Smooth muscle cell (in vitro differentiated cells): ENCODE data around the gene BTBD17. TPM values are rescaled to one million over a fixed set of nuclear protein-coding genes. Genes with fewer than 3 reads are reported as not detected.

Experiments used
- DNase-seq: peaks from one replicate; lab custom pipeline; 2025; ENCODE audit not compliant: unreplicated experiment; lab: John Stamatoyannopoulos, UW
- H2AFZ ChIP-seq: fragments of 200-600 bp; sonication (generic); 2 replicates; pipeline ENCODE4 v1.6.0; 2016; ENCODE audit warnings: antibody characterized with exemption, low read depth, mild to moderate bottlenecking
- H3F3A ChIP-seq: fragments of 200-600 bp; sonication (generic); 2 replicates; pipeline ENCODE4 v1.6.0; 2017; ENCODE audit warnings: antibody characterized with exemption, low read depth
- H3K27ac ChIP-seq: fragments of 200-600 bp; sonication (generic); 2 replicates; pipeline ENCODE4 v1.5.1; 2016; ENCODE audit warnings: low read depth, mild to moderate bottlenecking
- H3K27me3 ChIP-seq: fragments of 200-600 bp; sonication (generic); 2 replicates; pipeline ENCODE4 v1.6.1; 2016; ENCODE audit warnings: low read depth, mild to moderate bottlenecking
- H3K36me3 ChIP-seq: fragments of 200-600 bp; sonication (generic); 2 replicates; pipeline ENCODE4 v1.5.1; 2016; ENCODE audit warnings: low read depth
- H3K4me1 ChIP-seq: fragments of 200-600 bp; sonication (generic); 2 replicates; pipeline ENCODE4 v1.5.1; 2016; ENCODE audit warnings: low read depth
- H3K4me2 ChIP-seq: fragments of 200-600 bp; sonication (generic); 2 replicates; pipeline ENCODE4 v1.6.0; 2016; ENCODE audit warnings: mild to moderate bottlenecking
- H3K4me3 ChIP-seq: fragments of 200-600 bp; sonication (generic); 2 replicates; pipeline ENCODE4 v1.5.1; 2016; ENCODE audit warnings: mild to moderate bottlenecking
- H3K79me2 ChIP-seq: fragments of 200-600 bp; sonication (generic); 2 replicates; pipeline ENCODE4 v1.6.0; 2016; ENCODE audit warnings: low read depth, mild to moderate bottlenecking
- H3K9ac ChIP-seq: fragments of 200-600 bp; sonication (generic); 2 replicates; pipeline ENCODE4 v1.6.0; 2016; ENCODE audit warnings: low read depth
- H3K9me3 ChIP-seq: fragments of 200-600 bp; sonication (generic); replicated peaks from 2 replicates; pipeline ENCODE4 v1.5.1; 2016; ENCODE audit warnings: low read depth
- H4K20me1 ChIP-seq: fragments of 200-600 bp; sonication (generic); 2 replicates; pipeline ENCODE4 v1.6.0; 2016; ENCODE audit warnings: low read depth
- WGBS: methylation state at CpG from one replicate; pipeline ENCODE4 v1.1.7; 2016; ENCODE audit warnings: low lambda C conversion rate; 5-methylcytosine and 5-hydroxymethylcytosine counted together
- polyA plus RNA-seq: library from polyadenylated mRNA; unstranded; fragments of >200 nt; fragmentation: Nextera tagmentation; extraction: Ambion mirVana; gene quantifications from 2 replicates; pipeline ENCODE4 v1.2.1, GENCODE V29; 2016
- total RNA-seq: library from RNA; depleted of rRNA; stranded (reverse); fragments of >200 nt; gene quantifications from 2 replicates; pipeline ENCODE4 v1.2.3, GENCODE V29; 2014
- TF ChIP-seq, protein P1 (sequence below): fragments of 200-600 bp; sonication (generic); IDR thresholded peaks from 2 replicates; pipeline ENCODE4 v1.5.1; 2017; ENCODE audit warnings: borderline replicate concordance, mild to moderate bottlenecking, antibody characterized with exemption; ENCODE audit not compliant: insufficient read depth, poor library complexity, severe bottlenecking

The BTBD17 gene
- total and polyA plus RNA-seq, 2 experiments from 2014 or later = not detected

- H3K4me3 ChIP-seq = no peak overlapping the region
Observed at GRCh38 chr17:74394977-74395376, 33.3 kb upstream of the BTBD17 start.

GRCh38 chr17:74394275-74394950 lies 32.7 kb upstream of the BTBD17 start:
- Histone ChIP-seq H3K4me1 (peaks cover 5% of the 10 kb centered on the region), H3K4me3 (no peak overlapping the region), H3K9me3 (no peaks in the 10 kb centered on the region), H3K36me3 (no peaks in the 10 kb centered on the region), H3K9ac (no peak overlapping the region), H2AFZ (no peak overlapping the region), H3K79me2 (no peaks in the 10 kb centered on the region), H3K4me2 (no peak overlapping the region), H4K20me1 (no peaks in the 10 kb centered on the region), H3F3A (peaks cover 4% of the 10 kb centered on the region), H3K27ac (no peak overlapping the region), H3K27me3 (no peaks in the 10 kb centered on the region)
- WGBS = 76% methylated on average over 12 of the region's 12 CpGs
- DNase-seq = no peak
- TF ChIP-seq, protein P1, sequence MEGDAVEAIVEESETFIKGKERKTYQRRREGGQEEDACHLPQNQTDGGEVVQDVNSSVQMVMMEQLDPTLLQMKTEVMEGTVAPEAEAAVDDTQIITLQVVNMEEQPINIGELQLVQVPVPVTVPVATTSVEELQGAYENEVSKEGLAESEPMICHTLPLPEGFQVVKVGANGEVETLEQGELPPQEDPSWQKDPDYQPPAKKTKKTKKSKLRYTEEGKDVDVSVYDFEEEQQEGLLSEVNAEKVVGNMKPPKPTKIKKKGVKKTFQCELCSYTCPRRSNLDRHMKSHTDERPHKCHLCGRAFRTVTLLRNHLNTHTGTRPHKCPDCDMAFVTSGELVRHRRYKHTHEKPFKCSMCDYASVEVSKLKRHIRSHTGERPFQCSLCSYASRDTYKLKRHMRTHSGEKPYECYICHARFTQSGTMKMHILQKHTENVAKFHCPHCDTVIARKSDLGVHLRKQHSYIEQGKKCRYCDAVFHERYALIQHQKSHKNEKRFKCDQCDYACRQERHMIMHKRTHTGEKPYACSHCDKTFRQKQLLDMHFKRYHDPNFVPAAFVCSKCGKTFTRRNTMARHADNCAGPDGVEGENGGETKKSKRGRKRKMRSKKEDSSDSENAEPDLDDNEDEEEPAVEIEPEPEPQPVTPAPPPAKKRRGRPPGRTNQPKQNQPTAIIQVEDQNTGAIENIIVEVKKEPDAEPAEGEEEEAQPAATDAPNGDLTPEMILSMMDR = no peak

More at GRCh38 chr17:74394977-74395376, 33.3 kb upstream of the BTBD17 start:
- H3K27me3 ChIP-seq = no peaks in the 10 kb centered on the region
- no peak for DNase-seq
- H2AFZ ChIP-seq = no peak overlapping the region
- H3K27ac ChIP-seq = no peak overlapping the region
- H3K4me2 ChIP-seq = no peak overlapping the region
- H3F3A ChIP-seq = peaks cover 4% of the 10 kb centered on the region
- 59% methylated on average over 7 of the region's 7 CpGs for WGBS
- H4K20me1 ChIP-seq = no peaks in the 10 kb centered on the region
- no peaks in the 10 kb centered on the region for H3K36me3 ChIP-seq
- TF ChIP-seq, protein P1 = no peak
- no peaks in the 10 kb centered on the region for H3K9me3 ChIP-seq
- no peaks in the 10 kb centered on the region for H3K79me2 ChIP-seq
- no peak overlapping the region for H3K9ac ChIP-seq
- H3K4me1 ChIP-seq = peaks cover 5% of the 10 kb centered on the region

GRCh38 chr17:74393346-74393942 lies 31.8 kb upstream of the BTBD17 start:
- no peaks in the 10 kb centered on the region for H4K20me1 ChIP-seq
- no peak overlapping the region for H3K27ac ChIP-seq
- DNase-seq = no peak
- peaks cover 4% of the 10 kb centered on the region for H3F3A ChIP-seq
- no peaks in the 10 kb centered on the region for H3K36me3 ChIP-seq
- no peak overlapping the region for H3K9ac ChIP-seq
- no peak overlapping the region for H3K4me2 ChIP-seq
- no peaks in the 10 kb centered on the region for H3K27me3 ChIP-seq
- TF ChIP-seq, protein P1 = no peak
- 62% methylated on average over 6 of the region's 6 CpGs for WGBS
- no peak overlapping the region for H3K4me3 ChIP-seq
- H3K79me2 ChIP-seq = no peaks in the 10 kb centered on the region
- H2AFZ ChIP-seq = no peak overlapping the region
- no peaks in the 10 kb centered on the region for H3K9me3 ChIP-seq
- peaks cover 5% of the 10 kb centered on the region for H3K4me1 ChIP-seq
